ENCODE data around the gene RPS16. TPM values are rescaled to one million over a fixed set of nuclear protein-coding genes. Genes with fewer than 3 reads are reported as not detected.

Gene RPS16
- total and polyA plus RNA-seq, 2 of the 13 experiments (the other 11 are each of a cell fraction or from before 2014, with no cell fraction given): 488 to 2,583 TPM

DNA sequence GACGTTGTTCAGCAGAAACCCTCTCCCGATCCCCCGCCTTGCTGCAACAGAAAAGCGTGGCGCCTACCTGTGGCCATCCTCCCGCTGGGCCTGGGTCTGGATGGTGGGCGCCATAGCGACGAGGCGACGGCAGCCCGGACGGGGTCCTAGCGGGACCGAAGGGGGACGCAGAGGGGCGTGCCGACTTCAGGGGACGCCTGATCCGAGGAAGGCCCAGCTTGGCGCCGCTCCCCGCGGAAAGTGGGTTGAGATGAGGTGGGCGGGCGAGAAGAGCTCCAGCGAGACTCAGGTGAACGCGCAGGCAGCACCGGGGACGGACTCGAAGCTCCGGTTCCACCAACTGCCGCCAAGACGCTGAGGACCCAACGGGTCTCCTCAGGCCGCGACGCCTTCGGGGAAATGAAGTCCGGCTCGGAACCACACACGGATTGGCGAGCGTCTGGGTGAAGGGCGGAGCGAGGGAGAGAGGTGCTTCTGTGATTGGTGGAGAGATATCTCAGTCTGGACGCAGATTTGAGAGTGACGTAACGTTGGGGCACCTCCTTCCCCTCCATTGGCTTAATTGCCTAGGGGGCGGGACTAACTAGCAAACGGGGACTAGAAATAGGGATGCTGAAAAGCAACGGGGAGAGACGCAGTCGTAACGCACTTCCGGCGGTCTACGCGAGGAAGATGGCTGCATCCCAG, 44.9 kb downstream of the RPS16 start, which contains the start of the genes MED29 and PAF1 (continued):
- TF ChIP-seq KDM3A (CRISPR knock-in tag; IDR thresholded peaks at IDR 0.05; ENCODE audit: low read depth): peak; percentile 73; the same call in 1 of the 2 replicates
- TF ChIP-seq SYNCRIP (IDR thresholded peaks at IDR 0.05; ENCODE audit: insufficient read depth, low read depth, low read length): no peak
- TF ChIP-seq GFI1 (CRISPR knock-in tag; IDR thresholded peaks at IDR 0.05; ENCODE audit: borderline replicate concordance): 0 out of 2 replicates have a peak, but pooled peaks have one; percentile 17
- peak; percentile 77 for TF ChIP-seq MIXL1 (CRISPR knock-in tag; IDR thresholded peaks at IDR 0.05)
- no peak for TF ChIP-seq ZNF232 (CRISPR knock-in tag; IDR thresholded peaks at IDR 0.05; ENCODE audit: borderline replicate concordance)
- TF ChIP-seq ZNF709 (CRISPR knock-in tag; IDR thresholded peaks at IDR 0.05): peak; percentile 58; the same call in 1 of the 2 replicates
- TF ChIP-seq ZBTB42 (CRISPR knock-in tag; IDR thresholded peaks at IDR 0.05): 0 out of 2 replicates have a peak, but pooled peaks have one; percentile 8
- TF ChIP-seq NFIB (CRISPR knock-in tag; IDR thresholded peaks at IDR 0.05; ENCODE audit: borderline replicate concordance): no peak
- TF ChIP-seq, protein P1, sequence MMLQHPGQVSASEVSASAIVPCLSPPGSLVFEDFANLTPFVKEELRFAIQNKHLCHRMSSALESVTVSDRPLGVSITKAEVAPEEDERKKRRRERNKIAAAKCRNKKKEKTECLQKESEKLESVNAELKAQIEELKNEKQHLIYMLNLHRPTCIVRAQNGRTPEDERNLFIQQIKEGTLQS (CRISPR knock-in tag; IDR thresholded peaks at IDR 0.05): no peak
- TF ChIP-seq, protein P2, sequence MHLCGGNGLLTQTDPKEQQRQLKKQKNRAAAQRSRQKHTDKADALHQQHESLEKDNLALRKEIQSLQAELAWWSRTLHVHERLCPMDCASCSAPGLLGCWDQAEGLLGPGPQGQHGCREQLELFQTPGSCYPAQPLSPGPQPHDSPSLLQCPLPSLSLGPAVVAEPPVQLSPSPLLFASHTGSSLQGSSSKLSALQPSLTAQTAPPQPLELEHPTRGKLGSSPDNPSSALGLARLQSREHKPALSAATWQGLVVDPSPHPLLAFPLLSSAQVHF (CRISPR knock-in tag; IDR thresholded peaks at IDR 0.05): no peak
- TF ChIP-seq ZNF562 (CRISPR knock-in tag; IDR thresholded peaks at IDR 0.05; ENCODE audit: borderline replicate concordance): no peak
- TF ChIP-seq EEA1 (CRISPR knock-in tag; IDR thresholded peaks at IDR 0.05; ENCODE audit: borderline replicate concordance): no peak
- TF ChIP-seq, protein P3, sequence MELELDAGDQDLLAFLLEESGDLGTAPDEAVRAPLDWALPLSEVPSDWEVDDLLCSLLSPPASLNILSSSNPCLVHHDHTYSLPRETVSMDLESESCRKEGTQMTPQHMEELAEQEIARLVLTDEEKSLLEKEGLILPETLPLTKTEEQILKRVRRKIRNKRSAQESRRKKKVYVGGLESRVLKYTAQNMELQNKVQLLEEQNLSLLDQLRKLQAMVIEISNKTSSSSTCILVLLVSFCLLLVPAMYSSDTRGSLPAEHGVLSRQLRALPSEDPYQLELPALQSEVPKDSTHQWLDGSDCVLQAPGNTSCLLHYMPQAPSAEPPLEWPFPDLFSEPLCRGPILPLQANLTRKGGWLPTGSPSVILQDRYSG (CRISPR knock-in tag; IDR thresholded peaks at IDR 0.05): no peak
- TF ChIP-seq, protein P4, sequence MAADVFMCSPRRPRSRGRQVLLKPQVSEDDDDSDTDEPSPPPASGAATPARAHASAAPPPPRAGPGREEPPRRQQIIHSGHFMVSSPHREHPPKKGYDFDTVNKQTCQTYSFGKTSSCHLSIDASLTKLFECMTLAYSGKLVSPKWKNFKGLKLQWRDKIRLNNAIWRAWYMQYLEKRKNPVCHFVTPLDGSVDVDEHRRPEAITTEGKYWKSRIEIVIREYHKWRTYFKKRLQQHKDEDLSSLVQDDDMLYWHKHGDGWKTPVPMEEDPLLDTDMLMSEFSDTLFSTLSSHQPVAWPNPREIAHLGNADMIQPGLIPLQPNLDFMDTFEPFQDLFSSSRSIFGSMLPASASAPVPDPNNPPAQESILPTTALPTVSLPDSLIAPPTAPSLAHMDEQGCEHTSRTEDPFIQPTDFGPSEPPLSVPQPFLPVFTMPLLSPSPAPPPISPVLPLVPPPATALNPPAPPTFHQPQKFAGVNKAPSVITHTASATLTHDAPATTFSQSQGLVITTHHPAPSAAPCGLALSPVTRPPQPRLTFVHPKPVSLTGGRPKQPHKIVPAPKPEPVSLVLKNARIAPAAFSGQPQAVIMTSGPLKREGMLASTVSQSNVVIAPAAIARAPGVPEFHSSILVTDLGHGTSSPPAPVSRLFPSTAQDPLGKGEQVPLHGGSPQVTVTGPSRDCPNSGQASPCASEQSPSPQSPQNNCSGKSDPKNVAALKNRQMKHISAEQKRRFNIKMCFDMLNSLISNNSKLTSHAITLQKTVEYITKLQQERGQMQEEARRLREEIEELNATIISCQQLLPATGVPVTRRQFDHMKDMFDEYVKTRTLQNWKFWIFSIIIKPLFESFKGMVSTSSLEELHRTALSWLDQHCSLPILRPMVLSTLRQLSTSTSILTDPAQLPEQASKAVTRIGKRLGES (CRISPR knock-in tag; IDR thresholded peaks at IDR 0.05; ENCODE audit: borderline replicate concordance): no peak
- TF ChIP-seq SAFB2 (CRISPR knock-in tag; IDR thresholded peaks at IDR 0.05; ENCODE audit: borderline replicate concordance, low read depth): no peak; the same call in 1 of the 2 replicates
- TF ChIP-seq, protein P5, sequence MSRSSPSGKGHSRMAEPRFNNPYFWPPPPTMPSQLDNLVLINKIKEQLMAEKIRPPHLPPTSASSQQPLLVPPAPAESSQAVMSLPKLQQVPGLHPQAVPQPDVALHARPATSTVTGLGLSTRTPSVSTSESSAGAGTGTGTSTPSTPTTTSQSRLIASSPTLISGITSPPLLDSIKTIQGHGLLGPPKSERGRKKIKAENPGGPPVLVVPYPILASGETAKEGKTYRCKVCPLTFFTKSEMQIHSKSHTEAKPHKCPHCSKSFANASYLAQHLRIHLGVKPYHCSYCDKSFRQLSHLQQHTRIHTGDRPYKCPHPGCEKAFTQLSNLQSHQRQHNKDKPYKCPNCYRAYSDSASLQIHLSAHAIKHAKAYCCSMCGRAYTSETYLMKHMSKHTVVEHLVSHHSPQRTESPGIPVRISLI (CRISPR knock-in tag; IDR thresholded peaks at IDR 0.05; ENCODE audit: borderline replicate concordance): no peak
- no peak for TF ChIP-seq SNRNP70 (IDR thresholded peaks at IDR 0.05; ENCODE audit: low read depth, low read length)
- peak; percentile 18; the same call in 1 of the 2 replicates for TF ChIP-seq REPIN1 (CRISPR knock-in tag; IDR thresholded peaks at IDR 0.05; ENCODE audit: borderline replicate concordance, low read depth)
- no peak for TF ChIP-seq RELA (CRISPR knock-in tag; IDR thresholded peaks at IDR 0.05)
- 0 out of 2 replicates have a peak, but pooled peaks have one; percentile 42 for TF ChIP-seq SRF (IDR thresholded peaks at IDR 0.05; ENCODE audit: low read depth, low read length)
- TF ChIP-seq NCOR1 (IDR thresholded peaks at IDR 0.05; ENCODE audit: borderline replicate concordance, low read length): peak; percentile 26; the same call in 1 of the 2 replicates
- no peak for TF ChIP-seq ZNF670 (CRISPR knock-in tag; IDR thresholded peaks at IDR 0.05; ENCODE audit: borderline replicate concordance)
- TF ChIP-seq REXO4 (CRISPR knock-in tag; IDR thresholded peaks at IDR 0.05; ENCODE audit: borderline replicate concordance): no peak
- TF ChIP-seq MEF2D (CRISPR knock-in tag; IDR thresholded peaks at IDR 0.05): peak; percentile 13; the same call in 1 of the 2 replicates

Measured in HepG2 (cell line).